HG03571 (cell line): ENCODE results near the gene HIRA.
"Not testable (repeated sequence)": the region's sequence is repeated elsewhere in the genome, so short reads cannot be mapped to it uniquely, and the experiment has no call there.

ENCODE experiments used
- ATAC-seq: cut with Tn5 transposase; IDR thresholded peaks from one replicate; pipeline ENCODE4 v1.9.1; 2021; ENCODE audit not compliant: unreplicated experiment

Gene HIRA

GRCh38 chr22:19443544-19444211 is 12.1 kb upstream of the HIRA start:
- no peak for ATAC-seq

GRCh38 chr22:19442166-19442565 is 10.6 kb upstream of the HIRA start:
- no peak for ATAC-seq

GRCh38 chr22:19440411-19441195 is 9.1 kb upstream of the HIRA start:
- no peak for ATAC-seq

GRCh38 chr22:19438298-19438697 is 6.8 kb upstream of the HIRA start:
- no peak for ATAC-seq

- ATAC-seq, result not testable (repeated sequence)
Observed at GRCh38 chr22:19436444-19437161, 5.1 kb upstream of the HIRA start.

- no peak for ATAC-seq
Observed at GRCh38 chr22:19434829-19435580, 3.5 kb upstream of the HIRA start.

GRCh38 chr22:19434401-19434800 is 2.9 kb upstream of the HIRA start:
- ATAC-seq, result no peak

GRCh38 chr22:19432133-19432851 is 759 bp upstream of the HIRA start, which contains the start of gene MRPL40:
Gene MRPL40 (plus strand): TSS chr22:19432545. CDS start chr22:19432555, 10 bp downstream.
- peak; percentile 76 for ATAC-seq

GRCh38 chr22:19430890-19431541 is 517 bp downstream of the HIRA start:
- peak; percentile 8 for ATAC-seq

GRCh38 chr22:19429950-19430889 is 1.3 kb downstream of the HIRA start:
- ATAC-seq, result no peak

GRCh38 chr22:19424186-19424500 is 7.4 kb downstream of the HIRA start:
- ATAC-seq, result no peak

GRCh38 chr22:19422440-19423301 is 8.9 kb downstream of the HIRA start:
- ATAC-seq, result no peak

GRCh38 chr22:19420321-19420720 is 11.2 kb downstream of the HIRA start:
- ATAC-seq, result no peak

GRCh38 chr22:19419464-19420178 is 11.9 kb downstream of the HIRA start:
- no peak for ATAC-seq

- no peak for ATAC-seq
Observed at GRCh38 chr22:19419086-19419463, 12.5 kb downstream of the HIRA start.

- no peak for ATAC-seq
Observed at GRCh38 chr22:19412923-19413322, 18.6 kb downstream of the HIRA start.

- ATAC-seq, result no peak
Observed at GRCh38 chr22:19412478-19412877, 19.1 kb downstream of the HIRA start.
